Measurements from ENCODE around the gene DDI1.

The DDI1 gene

DNA sequence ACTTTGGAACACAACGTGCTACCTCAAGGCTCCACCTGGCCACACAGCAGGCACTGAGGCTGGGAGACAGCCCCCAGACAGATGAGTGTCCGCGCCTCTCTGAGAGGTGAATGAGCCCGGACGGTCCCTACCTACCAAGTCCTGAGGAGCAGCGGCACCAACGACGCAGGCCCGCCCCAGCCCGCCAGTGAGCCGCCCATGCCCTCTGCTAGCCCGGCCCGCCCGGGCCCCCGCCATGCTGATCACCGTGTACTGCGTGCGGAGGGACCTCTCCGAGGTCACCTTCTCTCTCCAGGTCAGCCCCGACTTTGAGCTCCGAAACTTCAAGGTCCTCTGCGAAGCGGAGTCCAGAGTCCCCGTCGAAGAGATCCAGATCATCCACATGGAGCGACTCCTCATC lies at the start of gene DDI1:
Gene DDI1, plus strand, starts transcription at position 53 of the 400 bp plus-strand sequence. Its CDS starts 183 bp downstream, at position 236.
- no peak for DNase-seq (ENCODE audit: low read depth in 1 of 2, low spot score in 1 of 2)

DNA sequence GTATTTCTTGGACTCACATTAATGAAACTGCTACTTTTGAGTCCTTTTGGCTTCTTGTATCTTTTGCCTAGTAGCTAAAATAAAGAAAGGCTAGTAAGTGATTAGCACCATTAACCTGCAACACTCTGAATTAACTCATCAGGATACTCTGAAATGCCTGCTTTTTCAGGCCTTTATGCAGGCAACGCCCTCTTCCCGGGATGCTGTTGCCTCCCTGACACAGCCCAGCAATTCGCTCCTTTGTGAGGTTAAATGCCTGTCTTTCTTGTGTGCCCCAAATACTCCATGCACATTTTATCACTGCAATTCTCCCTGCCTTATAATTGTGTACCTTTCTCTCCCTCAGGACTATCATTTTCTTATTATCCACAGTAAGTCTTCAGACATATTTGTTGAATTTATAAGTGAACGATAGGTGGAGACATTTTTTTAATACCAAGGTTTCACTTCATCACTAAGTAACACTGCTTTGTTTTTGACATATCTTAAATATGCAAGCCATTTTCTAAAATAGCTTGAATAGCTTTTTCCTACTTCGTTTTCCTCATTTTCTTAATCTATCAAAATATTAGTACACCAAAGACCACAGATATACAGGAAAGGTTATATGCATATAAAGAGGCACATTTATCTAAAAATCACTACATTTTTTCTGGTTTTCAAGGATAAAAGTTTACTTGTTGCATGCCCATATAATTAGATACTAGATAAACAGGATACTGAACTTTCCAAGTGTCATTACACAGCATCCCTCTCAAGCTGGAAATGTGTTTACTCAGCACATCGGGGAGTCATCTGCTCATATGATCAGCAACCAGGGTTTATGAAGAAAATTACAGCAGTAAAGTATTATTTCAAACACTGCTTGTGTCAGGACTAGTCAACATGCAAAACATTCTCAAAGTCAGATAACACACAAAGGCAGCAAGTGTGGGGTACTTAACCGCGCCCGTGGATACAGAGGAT lies 48.5 kb upstream of the DDI1 start:
- no peak for DNase-seq (ENCODE audit: low read depth in 1 of 2, low spot score in 1 of 2)

GRCh38 chr11:103988595-103988969 lies 47.9 kb upstream of the DDI1 start:
- DNase-seq (ENCODE audit: low read depth in 1 of 2, low spot score in 1 of 2) = no peak

GRCh38 chr11:103993507-103993906 lies 42.9 kb upstream of the DDI1 start:
- no peak for DNase-seq (ENCODE audit: low read depth in 1 of 2, low spot score in 1 of 2)

GRCh38 chr11:103994094-103994493 lies 42.3 kb upstream of the DDI1 start:
- no peak for DNase-seq (ENCODE audit: low read depth in 1 of 2, low spot score in 1 of 2)

DNA sequence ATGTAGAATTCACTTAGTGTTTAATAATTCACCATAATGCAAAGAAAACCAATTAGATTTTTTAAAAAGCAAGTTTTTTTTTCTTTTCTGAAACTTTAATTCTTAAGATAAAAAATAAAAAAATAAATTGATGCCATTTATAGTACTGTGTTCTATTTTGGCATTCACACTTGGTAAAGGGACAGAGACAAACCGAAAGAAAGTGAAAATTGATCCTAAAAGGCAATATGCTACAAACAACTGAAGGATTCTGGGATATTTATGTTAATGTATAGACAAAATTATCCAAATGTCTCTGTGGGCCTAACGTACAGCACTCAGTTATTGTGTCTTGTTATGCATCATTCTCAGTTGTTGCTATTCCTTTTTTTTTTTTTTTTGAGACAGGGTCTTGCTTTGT lies 41.9 kb upstream of the DDI1 start:
- DNase-seq (ENCODE audit: low read depth in 1 of 2, low spot score in 1 of 2) = no peak

GRCh38 chr11:103995896-103996295 lies 40.5 kb upstream of the DDI1 start:
- DNase-seq (ENCODE audit: low read depth in 1 of 2, low spot score in 1 of 2) = no peak

DNA sequence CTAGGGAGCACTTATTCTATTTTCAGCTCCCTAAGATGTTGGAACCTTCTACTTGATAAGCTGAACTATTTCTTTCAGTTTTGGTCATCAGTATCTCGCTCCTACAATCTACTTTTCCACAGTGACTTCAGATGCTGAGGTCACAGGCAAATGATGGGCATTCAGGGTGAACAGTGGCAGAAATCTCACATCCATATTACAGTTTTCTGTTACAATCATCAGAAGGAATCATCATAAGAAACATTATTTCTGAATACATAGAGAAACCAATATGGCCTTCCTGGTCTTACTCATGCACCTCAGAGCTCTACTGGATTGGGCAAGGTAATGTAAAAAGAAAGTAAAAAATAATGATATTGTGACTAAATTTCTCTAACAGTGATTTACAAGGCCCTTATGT lies 39.4 kb upstream of the DDI1 start:
- no peak for DNase-seq (ENCODE audit: low read depth in 1 of 2, low spot score in 1 of 2)

GRCh38 chr11:103998826-103999508 lies 37.5 kb upstream of the DDI1 start:
- DNase-seq (ENCODE audit: low read depth in 1 of 2, low spot score in 1 of 2) = no peak

- no peak for DNase-seq (ENCODE audit: low read depth in 1 of 2, low spot score in 1 of 2)
These were observed 35.6 kb upstream of the DDI1 start for GRCh38 chr11:104000798-104001197.

- DNase-seq (ENCODE audit: low read depth in 1 of 2, low spot score in 1 of 2) = no peak
These were observed 34.8 kb upstream of the DDI1 start for GRCh38 chr11:104001561-104002056.

DNA sequence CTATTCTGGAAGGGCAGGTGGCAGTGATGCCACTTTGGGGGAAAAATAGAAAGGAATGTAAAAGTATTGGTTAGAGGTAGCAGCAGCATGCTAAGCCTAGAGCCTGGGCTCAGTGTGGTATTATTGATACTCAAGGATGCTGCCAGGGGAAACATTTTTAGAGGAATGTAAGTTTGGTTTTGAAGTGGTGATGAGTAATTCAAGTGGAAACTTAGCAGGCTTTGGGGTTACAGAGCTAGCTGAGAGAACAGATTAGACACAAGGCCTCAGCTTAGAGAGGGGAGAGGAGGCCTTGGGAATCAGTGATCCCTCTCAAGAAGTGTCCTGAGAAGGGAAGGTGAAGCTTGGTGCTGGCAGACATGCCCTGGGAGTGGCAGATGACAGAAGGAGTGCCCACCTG lies 32.9 kb upstream of the DDI1 start:
- DNase-seq (ENCODE audit: low read depth in 1 of 2, low spot score in 1 of 2) = no peak

GRCh38 chr11:104005234-104005855 lies 31.1 kb upstream of the DDI1 start:
- no peak for DNase-seq (ENCODE audit: low read depth in 1 of 2, low spot score in 1 of 2)

DNA sequence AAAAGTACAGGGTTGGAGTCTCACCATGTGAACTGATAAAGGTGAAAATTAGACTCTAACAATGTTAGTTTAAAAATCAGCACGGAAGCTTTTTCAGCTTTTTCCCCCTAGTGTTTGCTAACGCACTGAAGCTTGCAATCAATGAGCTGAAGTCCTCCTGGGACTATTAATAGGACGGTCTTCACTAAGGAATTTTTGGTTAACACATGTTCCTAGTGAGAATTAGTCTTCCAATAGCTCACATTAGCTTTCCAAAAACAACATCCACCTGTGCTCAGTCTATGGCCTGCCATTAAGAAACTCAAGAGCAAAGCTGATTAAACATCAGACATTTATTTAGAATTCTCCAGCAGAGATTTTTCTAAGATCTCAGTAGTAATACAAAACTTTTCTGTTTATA lies 26.7 kb upstream of the DDI1 start:
- DNase-seq (ENCODE audit: low read depth in 1 of 2, low spot score in 1 of 2) = no peak

- no peak for DNase-seq (ENCODE audit: low read depth in 1 of 2, low spot score in 1 of 2)
These were observed 25.4 kb upstream of the DDI1 start for GRCh38 chr11:104011044-104011443.

DNA sequence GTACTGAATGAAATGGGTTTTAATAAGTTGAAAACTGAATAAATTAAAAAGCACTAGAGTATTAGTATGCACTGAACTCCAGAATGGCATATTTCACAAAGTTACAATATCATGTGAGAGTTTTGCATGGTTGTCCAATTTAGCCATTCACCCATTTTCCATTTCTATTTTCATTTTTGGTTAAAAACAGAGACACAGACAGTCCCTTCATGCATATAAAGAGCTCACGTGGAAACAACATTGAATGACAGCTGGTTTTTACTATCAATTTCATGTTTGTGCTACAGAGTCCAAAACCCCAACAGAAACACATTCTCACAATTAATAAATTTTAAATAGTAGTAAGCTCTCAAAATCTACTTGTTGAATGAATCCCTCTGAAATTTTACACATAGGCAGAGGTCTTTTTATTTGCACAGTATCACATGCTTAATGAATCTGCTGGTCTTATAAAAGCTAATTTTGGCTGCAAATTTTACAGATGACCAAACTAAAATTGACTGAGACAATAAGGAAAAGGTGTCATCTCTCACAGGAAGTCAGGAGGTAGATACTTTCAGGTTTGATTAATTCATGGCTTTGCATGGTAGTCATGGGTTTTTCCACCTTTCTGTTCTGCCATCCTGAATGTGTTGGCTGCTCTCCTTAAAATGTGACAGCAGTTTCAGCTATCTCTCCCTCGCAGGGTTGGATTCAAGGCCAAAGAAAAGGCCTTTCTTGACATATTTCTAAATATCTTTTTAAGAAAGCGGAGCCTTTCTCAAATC lies 20.6 kb upstream of the DDI1 start:
- no peak for DNase-seq (ENCODE audit: low read depth in 1 of 2, low spot score in 1 of 2)

DNA sequence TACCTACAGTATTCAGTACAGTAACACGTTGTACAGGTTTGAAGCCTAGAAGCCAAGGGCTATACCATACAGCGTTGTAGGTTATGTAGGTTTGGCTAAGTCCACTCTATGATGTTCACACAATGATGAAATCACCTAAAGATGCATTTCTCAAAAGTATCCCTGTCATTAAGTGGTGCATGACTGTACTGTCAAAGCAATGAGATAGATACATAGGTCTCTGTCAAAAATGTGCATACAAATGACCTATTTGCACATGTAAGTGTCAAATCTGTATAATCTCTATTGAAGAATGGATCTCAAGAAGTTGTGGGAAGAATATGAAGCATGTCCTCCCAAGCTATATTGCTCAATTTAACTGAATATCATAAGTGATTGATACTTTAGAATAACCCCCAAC lies 11.9 kb upstream of the DDI1 start:
- no peak for DNase-seq (ENCODE audit: low read depth in 1 of 2, low spot score in 1 of 2)

DNA sequence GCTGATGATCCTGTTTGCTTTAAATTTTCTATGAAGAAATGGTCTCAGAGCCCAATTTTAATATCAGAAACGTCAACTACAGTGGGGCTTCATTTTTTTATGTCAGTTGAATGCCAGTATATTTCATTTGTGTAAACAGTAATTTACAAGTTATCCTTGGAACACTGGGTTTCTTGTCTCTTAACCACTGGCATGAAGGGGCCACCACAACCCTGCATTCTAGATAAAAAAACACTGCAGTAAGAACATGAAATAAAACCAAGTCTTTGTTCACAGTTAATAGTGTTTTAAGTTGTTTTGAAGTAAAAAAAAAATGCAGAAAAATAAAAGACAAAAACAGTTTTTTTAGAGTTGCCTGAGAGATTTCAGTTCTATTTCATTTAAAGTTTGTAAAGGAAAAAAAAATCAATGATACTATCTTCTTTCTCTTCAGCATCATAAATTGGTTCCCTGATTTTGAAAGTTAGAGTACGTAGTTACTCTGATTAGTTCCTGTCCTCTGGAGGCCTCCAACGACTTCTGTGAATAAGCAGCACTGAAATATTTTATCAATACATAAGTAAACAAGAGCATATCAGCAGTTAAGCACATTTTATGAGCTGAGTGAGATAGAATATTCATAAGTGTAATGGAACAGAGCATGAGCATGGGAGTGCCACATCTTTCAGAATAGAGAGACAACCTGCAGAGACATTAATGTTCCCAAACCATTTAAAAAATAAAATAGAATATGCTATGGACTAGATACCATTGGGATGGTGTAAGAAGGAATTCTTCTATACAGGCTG lies 7.8 kb upstream of the DDI1 start:
- no peak for DNase-seq (ENCODE audit: low read depth in 1 of 2, low spot score in 1 of 2)

DNA sequence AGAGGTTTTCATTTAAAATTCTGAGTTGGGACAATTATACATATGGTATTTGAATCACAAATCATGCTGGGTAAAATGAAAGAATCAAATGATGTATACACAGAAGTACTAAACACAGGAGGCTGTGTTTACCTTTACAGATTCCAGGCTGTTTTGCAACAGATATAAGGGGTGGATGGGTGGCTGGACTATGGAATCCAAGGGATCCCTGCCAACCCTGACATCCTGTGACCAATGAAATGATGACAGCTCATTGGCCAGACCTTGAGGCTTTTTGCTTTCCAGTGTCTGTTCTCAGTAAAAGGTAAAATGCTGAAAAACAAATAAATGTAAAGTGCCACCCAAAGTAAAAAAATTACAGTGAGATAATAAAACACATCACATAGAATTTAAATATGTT lies 3.3 kb upstream of the DDI1 start:
- no peak for DNase-seq (ENCODE audit: low read depth in 1 of 2, low spot score in 1 of 2)

- no peak for DNase-seq (ENCODE audit: low read depth in 1 of 2, low spot score in 1 of 2)
These were observed 2.9 kb upstream of the DDI1 start for GRCh38 chr11:104033561-104033960.
